Stimulated activated CD4-positive, alpha-beta T cell treated with anti-CD3 and anti-CD28 coated beads, Interleukin-2, amount 100 ng/mL, for 48 hours (primary cell): ENCODE data around the gene NFAT5.
A peak's percentile ranks its signal among the peaks of the same experiment; 100 is the strongest.
"Not testable (repeated sequence)": the region's sequence is repeated elsewhere in the genome, so short reads cannot be mapped to it uniquely, and the experiment has no call there.

Experiments
- DNase-seq, 2 donors: peaks; one replicate each; pipeline ENCODE4 v3.0.0-alpha.2; 2020

The NFAT5 gene

GRCh38 chr16:69554495-69554894, 11.3 kb upstream of the NFAT5 start:
- no peak for DNase-seq

DNA sequence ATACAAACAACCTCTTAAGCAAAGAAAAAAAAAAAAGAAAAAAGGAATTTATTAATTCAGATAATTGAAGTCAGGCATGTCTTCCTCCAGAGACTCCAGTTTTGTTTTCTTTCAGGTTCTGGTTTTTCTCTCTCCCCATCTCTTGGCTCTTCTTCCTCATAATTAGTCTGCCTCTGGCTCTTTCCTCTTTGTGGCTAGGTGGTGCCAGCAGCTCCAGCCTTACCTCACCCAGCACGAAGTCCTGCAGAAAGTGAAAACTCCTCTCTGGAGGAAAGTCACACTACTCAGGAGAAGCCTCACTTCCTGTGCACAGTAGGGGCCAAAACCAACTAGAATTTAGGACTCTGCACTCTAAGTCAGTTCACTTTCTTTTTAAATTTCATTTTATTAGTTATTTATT, 10.3 kb upstream of the NFAT5 start:
- DNase-seq, result no peak

- DNase-seq, result no peak
These were observed 9.9 kb upstream of the NFAT5 start for GRCh38 chr16:69555867-69556266.

- no peak for DNase-seq
These were observed 6.6 kb upstream of the NFAT5 start for GRCh38 chr16:69559164-69559563.

GRCh38 chr16:69561367-69561766, 4.4 kb upstream of the NFAT5 start:
- not testable (repeated sequence) for DNase-seq

GRCh38 chr16:69561901-69562300, 3.9 kb upstream of the NFAT5 start:
- no peak for DNase-seq

DNA sequence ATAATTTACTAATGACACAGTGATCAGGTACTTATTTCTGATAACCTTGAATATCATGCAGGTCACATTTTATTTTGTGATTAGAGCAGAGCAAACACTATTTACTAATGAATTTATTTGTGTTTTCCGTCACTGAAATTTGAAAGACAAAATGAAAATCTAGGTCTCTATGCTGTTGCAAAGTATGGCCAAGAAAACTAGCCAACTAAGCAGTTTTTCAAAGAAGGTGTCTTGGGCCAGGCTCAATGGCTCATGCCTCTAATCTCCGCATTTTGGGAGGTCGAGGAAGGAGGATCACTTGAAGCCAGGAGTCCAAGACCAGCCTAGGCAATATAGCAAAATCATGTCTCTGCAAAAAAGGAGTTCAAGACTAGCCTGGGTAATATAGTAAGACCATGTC, 3.0 kb upstream of the NFAT5 start:
- no peak for DNase-seq

- peak; percentile 48 to 59 for DNase-seq
These were observed 1.9 kb upstream of the NFAT5 start for GRCh38 chr16:69563605-69564580.

DNA sequence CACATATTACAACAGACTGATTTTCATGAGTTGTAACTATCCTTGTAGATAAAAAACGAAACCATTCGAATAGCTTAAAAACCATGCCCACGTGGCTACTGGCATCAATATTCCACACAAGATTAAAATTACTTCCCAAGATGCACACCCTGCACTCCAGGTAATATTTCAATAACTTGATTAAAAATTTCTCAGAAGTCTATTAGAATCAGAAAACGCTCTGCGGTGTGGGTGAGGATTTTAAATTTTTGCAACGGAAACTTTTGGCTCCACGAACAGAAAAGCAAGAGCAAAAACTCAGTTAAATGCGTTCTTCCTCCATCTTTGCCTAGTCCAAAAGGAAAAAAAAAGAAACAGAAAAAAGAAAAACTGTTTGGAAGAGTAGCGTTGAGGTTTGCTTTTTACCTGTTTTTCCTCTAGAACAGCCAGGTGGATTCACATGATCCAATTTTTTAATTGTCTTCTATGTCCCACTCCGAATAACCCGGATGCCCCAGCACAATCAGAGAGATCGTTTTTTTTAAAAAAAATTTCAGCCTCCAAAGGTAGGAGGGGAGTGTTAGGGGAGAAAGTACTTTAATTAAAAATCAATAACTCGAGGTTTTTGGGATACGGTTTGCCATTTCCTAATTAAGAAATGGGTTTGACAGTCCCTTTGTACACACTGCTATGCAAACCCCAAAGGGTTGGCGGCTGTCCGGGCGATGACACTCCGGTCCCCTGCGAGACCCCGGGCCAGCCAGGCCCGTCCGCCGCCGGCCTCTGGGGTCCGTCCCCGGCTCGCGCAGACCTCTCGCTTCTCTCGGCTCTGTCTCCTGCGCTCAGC, 708 bp upstream of the NFAT5 start:
- no peak for DNase-seq

GRCh38 chr16:69566240-69566980, 644 bp downstream of the NFAT5 start:
- peak in 1 of 2 donors; percentile 24 for DNase-seq

DNA sequence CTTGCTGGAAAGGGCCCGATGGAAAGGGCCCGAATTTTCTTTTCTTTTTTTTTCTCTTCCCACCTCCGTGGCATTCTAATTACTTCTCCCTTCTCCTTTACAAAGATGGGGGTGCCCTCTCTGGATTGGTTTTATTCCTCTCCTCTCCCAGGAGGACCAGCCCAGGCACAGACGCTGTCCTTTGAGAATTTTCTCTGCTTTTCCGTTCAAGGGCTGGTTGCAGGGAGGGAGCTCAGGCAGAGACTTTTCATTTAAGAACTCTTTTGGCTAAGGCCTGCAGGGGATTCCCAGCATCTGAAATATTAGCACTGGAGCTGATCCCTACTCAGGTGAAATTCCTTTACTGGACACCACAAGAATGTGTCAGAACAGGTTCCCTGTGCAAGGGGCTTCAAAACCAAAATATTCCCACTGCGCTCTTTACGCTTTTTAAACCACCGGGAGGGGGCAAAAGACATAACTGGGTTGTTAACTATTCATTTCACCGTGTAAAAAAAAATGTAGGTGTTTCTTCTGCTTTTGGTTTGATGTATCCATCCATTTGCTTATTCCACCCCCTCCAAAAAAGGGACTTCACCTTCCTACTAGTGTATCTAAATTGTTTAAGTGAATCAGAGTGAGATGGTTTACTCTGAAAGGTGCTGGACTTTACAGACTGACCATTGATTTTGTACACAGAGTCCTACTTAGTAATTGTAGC, 1.4 kb downstream of the NFAT5 start:
- peak in 1 of 2 donors; percentile 19 for DNase-seq

DNA sequence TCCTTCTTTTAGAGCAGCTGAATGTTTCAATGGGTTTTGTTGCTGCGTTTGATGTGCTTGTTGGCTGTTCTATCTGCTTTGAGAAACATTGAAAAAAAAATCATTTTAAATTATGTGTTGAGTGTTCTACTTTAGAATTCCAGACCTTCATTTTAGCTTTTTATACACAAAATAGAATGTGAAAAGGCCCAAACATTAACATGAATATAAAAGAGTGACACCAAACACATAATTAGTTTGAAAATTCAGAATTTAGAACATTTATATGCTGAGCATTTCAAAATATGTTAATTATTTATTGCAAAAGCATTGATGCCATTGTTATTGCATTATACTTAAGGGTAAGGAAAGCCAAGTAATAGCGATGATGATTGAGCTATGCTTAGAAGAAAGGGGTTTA, 2.9 kb downstream of the NFAT5 start:
- DNase-seq, result no peak

DNA sequence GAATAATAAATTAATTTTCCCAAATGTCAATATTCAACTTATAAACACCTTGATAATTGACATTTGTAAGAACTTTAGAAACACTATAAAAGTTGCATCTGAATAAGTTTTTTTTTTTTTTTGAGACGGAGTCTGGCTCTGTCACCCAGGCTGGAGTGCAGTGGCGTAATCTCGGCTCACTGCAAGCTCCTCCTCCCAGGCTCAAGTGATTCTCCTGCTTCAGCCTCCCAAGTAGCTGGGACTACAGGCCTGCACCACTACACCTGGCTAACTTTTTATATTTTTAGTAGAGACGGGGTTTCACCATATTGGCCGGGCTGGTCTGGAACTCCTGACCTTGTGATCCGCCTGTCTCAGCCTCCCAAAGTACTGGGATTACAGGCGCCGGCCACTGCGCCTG, 13.0 kb downstream of the NFAT5 start:
- not testable (repeated sequence) for DNase-seq

GRCh38 chr16:69579783-69580481, 14.2 kb downstream of the NFAT5 start:
- no peak for DNase-seq

DNA sequence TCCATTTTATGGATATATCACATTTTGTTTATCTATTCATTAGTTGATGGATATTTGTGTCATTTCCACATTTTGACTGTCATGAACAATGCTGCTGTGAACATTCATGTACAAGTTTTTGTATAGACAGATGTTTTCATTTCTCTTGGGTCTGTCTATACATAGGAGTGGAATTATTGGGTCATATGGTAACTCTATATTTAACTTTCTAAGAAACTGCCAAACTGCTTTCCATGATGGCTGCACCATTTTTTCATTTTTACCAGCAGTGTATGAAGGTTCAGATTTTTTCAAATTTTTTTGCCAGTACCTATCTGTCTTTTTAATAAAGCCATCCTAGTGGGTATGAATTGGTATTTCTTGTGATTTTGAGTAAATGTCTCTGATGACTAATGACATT, 15.5 kb downstream of the NFAT5 start:
- no peak for DNase-seq

- not testable (repeated sequence) for DNase-seq
These were observed 18.7 kb downstream of the NFAT5 start for GRCh38 chr16:69584493-69584892.

DNA sequence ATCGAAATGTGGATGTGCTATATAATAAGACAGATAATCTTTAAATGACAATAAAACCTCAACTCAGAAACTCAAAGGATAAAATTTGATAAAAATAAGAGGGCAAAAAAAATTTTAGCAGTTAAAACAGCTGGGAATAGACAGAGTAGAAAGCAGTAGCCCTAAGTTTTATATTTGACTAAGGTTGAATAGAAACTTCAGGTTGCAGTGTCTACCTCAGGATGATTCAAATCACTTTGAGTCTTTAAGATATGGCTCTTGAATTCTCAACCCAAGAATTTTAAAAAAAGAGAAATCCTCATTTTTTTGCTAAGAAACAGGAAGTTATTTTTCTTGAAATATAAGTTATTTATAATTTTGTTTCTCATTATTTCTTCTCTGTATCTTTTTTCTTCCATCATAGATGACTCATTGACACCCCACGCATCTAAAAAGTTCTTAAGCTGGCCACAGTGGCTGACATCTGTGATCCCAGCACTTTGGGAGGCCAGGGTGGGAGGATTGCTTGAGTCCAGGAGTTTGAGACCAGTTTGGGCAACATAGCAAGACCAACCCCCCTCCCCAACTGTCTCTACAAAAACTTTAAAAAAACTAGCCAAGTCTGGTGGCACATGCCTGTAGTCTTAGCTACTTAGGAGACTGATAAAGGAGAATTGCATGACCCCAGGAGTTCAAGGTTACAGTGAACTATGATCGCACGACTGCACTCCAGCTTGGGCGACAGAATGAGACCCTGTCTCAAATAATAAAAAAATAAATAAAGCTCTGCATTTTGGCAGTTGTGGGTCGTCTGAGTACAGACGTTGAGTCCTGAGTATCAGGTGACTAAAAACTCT, 23.9 kb downstream of the NFAT5 start:
- no peak for DNase-seq

DNA sequence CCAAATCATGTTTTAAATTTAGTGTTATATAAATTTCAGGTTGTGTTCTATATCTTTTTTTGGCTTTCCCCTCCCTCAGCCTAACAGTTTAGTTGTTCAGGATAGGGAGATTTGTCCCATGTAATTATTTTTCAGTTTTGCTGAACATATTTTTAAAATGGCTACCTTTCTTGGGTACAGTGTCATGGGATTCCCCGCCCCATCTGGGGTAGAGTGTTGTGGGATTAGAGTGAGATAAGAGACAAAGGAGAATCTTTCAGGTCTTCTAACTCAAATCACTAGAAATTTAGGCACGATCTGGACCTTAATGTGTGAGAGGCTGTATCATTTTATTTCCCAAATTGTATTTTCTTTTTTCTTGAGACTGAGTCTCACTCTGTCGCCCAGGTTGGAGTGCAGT, 24.8 kb downstream of the NFAT5 start:
- no peak for DNase-seq

DNA sequence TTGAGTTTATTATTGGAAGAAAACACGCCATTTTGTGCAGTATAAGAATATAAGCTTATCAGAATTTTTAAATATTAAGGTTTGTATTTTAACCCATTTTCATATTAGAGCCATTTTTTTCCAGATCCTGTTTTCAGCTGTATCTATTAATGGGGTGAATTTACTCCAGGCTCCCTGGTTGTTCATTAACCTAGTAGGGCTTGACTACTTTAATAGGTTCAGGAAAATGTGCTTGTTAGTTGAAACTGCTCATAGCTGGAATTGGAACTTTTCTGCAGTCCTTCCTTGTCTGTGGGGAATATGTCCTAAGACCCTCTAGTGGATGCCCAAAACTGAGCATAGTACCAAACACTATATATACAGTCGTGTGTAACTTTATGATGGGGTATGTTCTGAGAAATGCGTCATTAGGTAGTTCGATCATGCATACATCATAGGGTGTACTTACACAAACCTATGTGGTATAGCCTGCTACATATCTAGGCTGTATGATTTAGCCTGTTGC, 28.0 kb downstream of the NFAT5 start:
- no peak for DNase-seq
